NCI-H345 treated with DMSO at 0.1 percent for 48 hours (cell line): ENCODE measurements around the gene ZNF280C.
"Not testable (repeated sequence)": the region's sequence is repeated elsewhere in the genome, so short reads cannot be mapped to it uniquely, and the experiment has no call there.

Experiments
- DNase-seq: peaks from one replicate; lab custom pipeline; 2025; ENCODE audit not compliant: unreplicated experiment; lab: John Stamatoyannopoulos, UW

Gene ZNF280C

DNA sequence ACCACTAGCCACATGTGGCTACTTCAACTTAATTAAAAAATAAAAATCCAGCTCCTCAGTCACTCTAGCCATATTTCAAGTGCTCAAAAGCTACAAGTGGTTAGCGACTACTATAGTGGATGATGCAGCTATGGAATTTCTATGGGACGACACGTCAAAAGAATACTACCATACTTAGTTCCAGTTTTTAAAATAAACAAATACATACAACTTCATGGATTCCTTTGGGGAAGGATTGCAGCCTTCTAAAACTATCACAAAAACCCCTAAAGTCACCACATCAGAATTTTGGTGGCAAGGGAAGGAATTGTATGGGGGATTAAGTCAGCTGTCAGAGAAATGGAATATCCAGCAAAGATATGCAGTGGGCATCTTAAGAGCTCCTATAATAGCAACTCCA, 6.5 kb downstream of the ZNF280C start:
- no peak for DNase-seq

DNA sequence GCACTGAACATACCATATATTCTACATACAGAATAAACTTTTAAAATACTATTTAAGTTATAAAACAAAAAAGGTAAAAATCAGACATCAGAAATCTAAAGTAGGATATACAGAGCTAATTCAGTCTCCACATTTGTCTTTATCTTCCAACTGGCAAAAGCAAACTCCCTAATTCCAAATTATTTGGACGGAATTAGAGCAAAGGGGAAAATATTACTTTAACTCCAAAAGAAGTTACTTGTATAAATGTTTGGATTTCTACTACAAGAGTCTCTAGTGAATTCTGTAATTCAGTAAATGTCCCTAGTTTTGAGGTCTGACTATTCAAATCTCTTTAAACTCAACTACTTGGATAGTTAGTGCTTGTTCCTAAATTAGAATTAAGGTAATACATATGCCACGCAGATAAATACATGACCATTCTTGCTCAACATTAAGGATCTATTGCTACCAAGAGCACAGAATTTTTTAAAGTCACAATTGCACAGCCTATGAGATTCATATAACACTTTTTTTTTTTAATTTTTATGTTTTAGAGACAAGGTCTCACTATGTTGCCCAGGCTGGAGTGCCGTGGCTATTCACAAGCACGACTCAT, 7.3 kb downstream of the ZNF280C start:
- no peak for DNase-seq

DNA sequence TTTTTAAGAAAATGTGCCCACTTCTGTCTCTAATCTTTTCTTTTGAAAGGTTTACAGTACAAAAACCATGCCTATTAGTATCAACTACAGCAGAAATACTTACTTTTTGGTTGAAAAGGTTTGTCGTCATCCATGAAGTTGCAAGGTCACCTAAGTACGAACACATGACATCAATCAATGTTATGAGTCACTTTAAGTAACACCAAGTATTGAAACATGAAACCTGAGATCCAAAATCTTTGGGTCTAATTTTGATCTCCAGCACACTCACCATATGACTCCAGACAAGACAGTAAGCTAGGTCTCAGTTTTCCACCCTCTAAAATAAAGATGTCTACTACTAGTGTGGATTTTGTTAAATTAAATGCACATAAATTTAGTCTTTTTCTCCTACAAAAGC, 8.4 kb downstream of the ZNF280C start:
- DNase-seq = no peak

DNA sequence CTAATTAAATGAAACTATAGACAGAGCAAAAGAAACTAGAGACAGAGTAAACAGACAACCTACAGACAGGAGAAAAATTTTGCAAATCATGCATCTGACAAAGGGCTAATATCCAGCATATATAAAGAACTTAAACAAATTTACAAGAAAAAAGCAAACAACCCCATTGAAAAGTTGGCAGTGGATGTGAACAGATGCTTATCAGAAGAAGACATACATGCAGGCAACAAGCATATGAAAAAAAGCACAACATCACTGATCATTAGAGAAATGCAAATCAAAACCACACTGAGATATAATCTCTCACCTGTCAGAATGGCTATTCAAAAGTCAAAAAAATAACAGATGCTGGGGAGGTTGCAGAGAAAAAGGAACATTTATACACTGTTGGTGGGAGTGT, 14.8 kb downstream of the ZNF280C start:
- no peak for DNase-seq

DNA sequence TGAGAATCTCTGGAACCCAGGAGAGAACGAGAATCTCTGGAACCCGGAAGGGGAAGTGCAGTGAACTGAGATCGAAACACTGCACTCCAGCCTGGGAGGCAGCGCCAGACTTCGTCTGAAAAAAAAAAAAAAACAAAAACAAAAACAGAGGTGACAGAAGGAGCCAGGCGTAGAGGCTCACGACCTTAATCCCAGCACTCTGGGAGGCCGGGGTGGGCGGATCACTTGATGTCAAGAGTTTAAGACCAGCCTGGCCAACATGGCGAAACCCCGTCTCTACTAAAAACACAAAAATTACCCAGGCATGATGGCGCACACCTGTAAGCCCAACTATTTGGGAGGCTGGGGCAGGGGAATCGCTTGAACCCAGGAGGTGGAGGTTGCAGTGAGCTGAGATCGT, 17.0 kb downstream of the ZNF280C start:
- DNase-seq = no peak

DNA sequence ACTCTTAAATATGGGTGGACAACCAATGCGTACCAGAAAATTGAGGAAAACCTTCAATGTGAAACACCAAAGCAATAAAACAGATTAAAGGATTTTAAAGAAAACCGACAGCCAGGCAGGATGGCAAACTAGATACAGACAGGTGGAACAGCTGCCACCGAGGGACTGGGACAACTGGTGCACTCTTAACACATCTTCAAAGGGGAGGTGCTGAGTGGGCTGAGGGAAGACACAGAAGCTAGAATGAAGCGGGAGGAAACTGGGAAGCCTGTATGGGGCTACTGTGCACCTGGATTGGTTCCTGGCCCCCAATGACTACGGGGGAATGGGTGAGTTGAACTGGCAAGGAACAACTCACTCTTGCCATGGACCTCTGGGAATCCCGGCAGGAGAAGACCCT, 20.7 kb downstream of the ZNF280C start:
- no peak for DNase-seq

DNA sequence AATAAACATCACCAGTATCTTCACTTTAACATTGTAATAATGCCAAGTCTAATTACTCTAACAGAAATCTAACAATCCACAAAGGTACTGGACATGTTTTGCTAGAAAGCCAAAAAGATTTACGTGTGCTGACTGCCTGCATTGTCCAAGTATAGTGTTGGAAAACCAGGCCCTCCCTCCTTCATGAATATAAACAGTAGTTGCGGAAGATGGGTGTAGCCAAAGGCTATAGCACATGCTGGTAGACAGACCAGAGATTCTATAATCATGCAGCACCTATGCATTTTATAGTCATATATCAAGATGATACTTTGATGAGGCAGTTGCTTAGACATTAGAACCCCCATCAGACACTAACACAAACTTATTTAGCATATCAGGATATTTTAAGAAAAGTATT, 22.6 kb downstream of the ZNF280C start:
- DNase-seq = no peak

DNA sequence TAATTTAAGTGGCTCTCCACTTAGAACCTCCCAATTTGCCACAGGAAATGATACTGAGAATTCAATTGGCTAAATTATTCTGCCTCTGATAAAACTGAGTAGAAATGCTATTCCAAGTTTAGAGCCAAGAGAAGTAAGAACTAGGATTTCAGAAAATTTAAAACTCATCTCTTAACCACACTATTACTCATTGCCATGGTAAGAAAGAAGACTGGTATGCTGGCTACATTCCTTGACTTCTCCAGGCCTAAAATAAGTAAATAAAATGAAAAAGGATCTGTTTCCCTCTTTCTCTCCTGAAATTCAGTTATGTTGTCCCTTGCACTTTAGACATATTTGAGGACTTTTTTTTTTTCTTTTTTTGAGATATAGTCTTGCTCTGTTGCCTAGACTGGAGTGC, 23.3 kb downstream of the ZNF280C start:
- no peak for DNase-seq

DNA sequence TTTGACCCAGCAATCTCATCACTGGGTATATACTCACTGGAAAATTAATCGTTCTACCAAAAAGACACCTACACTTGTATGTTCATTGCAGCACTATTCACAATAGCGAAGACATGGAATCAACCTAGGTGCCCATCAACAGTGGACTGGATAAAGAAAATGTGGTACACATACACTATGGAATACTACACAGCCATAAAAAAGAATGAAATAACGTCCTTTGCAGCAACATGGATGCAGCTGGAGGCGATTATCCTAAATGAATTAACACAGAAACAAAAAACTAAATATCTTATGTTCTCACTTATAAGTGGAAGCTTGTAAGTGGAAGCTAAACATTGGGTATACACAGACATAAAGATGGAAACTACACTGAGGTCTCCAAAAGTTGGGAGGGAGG, 37.5 kb downstream of the ZNF280C start:
- not testable (repeated sequence) for DNase-seq

DNA sequence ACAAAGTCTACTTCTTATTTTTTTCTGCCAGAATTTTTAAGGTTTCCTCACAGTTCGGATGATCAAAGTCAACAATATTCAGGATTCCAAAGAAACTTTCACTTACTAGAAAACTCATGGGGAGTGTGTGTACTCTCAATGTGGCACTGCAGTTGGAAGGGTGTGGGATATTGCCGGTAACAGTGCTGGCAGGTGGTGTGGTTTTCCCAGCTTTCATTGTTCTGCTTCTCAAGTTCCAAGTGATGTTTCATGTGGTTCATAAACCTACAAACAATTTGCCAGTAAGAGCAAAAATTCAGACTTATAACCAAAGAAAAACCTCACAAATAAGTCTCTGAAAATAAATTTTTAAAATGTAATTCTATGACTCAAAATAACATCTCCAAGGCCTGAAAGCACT, 39.8 kb downstream of the ZNF280C start:
- no peak for DNase-seq

DNA sequence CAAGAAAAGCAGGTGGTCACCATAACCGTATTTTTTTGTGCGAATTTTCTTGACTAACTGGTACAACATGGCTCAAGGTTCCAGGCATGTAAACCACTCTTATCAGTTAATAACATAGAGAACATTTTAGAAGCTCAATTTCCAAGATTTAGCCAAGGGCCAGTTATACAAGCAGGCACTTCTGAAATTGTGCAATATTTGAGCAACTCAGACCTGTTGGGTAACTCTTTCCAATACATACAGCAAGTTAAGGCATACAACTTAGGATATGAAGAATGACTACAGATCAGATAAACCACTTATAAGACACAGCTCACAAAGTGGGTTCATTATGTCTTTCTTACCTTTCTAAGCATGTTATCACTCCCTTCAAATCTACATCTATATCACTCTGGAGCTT, 43.9 kb downstream of the ZNF280C start:
- no peak for DNase-seq

DNA sequence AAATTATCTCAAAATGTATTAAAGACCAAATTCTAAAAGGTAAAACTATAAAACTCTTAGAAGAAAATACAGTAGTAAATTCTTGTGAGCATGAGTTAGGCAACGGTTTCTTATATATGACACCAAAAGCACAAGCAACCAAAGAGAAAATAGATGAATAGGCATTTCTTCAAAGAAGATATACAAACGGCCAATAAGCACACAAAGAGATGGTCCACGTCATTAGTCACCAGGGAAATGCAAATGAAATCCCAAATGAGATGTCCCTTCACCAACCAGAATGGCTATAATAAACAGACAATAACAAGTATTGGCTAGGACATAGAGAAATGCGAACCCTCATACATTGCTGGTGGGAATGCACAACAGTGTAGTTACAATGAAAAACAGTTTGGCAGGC, 52.4 kb downstream of the ZNF280C start:
- DNase-seq = no peak

DNA sequence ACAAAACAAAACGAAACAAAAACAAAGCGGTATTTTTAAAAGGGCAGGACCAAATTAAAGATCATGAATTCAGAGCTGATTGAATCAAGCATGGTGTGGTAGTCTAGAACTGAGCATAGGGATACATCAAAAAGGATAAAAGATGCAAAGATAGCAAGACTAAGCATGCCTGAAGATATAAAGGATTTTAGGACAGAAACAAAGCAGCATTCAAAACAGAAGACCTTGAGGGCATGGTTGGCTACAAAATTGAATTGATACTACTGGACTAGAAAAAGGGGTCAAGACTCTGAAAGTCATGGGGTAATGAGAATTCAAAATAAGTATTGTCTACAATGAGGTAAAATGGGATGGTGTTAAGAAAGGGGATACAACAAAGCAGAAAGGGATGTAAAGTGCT, 55.3 kb downstream of the ZNF280C start:
- no peak for DNase-seq

DNA sequence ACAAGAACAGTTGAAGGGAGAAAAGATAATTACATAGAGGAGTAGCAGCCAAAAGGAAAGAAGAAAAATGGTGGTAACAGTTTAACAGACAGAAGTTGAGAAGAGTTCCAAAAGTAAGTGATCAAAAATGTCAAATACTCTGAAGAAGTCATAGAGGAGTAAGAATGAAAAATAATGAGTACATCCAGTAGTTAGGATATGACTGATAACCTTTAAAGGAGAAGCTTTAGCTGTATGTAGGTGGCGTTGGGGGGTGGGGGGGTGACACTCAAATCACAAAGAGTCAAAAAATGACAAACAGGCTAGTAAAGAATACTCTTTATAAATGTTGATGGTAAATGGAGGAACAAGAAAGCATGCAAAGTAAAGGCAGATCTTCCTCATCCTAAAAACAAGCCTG, 56.3 kb downstream of the ZNF280C start:
- no peak for DNase-seq

DNA sequence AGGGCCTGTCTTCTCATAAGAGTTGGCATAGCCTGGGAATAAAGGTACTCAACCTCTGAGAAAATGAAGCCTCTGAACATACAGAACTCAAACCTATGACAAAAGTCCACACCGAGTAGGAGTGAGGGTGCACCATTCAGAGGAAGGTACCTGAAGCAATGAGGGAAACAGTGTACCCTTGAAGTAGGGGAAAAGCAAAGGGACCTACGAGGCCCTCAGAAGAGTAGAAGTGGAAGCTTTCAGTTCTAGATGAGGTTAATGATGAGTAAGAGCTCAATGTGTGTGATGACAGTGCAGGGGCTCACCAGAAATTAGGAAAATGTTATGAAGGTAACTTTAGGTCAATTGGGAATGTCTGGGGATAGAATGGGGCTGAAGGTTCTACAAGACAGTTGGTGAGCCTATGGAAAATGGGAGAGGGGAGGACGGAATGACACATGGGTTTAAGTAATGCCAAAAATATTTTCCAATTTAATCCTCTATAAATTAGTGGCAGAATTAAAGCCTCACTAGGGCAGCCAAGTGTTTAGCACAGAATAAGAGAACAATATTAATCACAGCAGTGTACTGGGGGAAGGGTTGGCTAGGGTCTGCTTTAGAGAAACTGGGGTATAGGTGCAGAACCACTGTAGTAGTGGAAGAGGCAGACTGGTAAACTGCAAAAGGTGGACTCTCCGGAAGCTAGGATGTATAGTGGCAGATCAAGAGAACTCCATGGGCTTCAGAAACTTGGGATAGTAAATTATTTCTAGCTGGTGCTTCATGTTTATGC, 57.1 kb downstream of the ZNF280C start:
- no peak for DNase-seq

DNA sequence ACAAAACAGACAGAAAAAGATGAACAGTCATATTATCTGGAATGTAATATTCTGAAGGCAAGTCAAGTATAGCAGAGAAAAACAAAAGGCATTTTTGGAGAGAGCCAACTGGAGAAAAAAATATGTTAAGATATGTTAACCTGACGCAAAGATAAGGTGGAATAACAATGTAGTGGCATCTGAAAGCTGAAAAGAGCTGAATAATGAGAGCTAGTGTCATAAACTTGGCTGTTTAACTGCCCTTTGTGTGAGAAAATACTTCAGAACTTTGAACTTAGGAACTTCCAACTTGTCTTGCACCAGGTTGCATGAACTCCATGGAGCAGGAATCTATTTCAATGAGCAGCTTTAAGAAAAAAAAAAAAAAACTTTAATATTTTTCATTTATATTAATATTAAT, 64.1 kb downstream of the ZNF280C start:
- DNase-seq = no peak

DNA sequence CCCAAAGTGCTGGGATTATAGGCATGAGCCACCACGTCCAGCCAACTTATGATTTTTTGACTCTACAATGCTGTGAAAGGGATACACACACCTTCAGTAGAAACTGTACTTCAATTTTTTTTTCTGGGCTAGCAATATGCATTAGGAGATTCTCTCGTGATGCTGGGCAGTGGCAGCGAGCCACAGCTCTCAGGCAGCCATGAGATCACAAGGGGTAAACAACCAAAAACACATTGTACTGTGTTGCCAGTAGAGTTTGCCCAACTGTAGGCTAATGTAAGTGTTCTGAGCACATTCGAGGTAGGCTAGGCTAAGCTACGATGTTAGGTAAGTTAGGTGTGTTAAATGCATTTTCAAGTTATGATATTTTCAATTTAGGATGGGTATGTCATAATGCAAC, 71.2 kb downstream of the ZNF280C start:
- DNase-seq = no peak

DNA sequence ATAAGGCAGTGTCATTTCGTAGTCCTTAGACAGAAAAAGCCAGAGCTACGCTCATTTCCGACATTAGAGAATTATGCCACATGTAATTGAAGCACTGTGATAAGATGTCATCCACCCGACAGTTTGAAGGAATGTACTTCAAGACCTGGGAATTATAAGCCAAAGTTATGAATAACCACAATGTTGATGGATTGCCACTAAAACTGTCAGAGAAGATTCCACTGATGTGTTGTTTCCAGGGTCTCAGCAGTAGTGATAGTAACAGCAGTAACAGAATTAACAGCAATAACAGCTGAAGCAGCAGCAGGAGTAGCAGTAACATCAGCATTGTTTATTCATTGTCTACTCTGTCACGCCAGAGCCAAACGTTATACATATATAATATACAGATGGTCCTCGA, 72.2 kb downstream of the ZNF280C start:
- no peak for DNase-seq

DNA sequence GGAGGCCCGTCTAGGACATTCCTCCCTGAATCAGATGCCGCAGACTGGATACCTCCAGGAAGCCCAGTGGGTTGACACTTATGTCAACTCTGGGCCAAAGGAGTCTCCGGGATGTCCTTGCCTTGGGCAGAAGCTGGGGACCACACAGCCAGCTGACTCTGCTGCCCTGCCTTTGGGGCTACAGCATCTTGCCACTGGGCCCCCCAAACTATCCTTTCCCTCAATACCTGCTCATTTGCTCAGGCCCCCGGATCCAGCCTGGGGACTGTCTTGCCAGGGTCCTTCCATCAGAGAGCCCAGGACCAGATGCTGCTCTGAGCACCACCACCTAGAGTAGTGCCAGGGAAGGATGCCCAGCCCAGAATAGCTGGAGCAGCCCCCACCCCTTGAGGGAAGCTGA, 77.9 kb downstream of the ZNF280C start:
- no peak for DNase-seq

DNA sequence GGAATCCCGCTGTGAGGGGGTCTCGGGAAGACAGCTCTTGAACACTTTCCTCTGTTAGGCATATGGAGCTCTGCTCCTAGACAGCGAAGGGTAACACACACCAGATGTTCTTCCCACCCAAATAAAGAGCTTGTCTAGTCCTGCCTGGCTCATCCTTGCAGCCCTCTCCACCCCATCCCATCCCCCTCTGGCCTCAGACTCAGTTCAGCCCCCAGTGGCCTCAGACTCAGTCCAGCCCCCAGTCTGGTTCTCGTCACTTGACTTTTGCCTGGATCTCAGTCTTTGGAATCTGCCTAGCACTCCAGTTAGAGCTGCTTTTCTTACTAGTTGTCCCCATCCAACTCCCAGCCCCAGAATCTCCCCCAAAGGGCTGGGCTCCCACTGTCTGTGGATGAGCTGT, 82.0 kb downstream of the ZNF280C start:
- no peak for DNase-seq

DNA sequence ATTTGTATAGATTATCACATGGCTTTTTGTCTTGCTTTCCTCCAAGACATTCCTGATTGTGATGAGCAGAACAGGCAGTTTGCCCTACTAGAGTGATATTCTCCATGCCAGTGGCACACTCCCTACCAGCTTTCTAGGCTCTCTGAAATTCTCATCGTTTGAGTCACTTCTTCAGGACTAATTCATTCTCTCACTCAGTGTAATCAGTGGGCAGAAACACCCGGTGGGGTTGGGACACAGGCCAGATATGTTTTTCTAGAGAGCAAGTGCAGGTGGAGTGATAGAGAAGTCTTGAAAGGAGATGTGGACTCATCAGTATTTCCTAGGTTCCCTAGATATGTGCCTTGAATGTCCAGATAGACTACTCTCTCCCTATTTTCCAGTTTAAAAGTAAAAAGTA, 83.8 kb downstream of the ZNF280C start:
- DNase-seq = no peak

DNA sequence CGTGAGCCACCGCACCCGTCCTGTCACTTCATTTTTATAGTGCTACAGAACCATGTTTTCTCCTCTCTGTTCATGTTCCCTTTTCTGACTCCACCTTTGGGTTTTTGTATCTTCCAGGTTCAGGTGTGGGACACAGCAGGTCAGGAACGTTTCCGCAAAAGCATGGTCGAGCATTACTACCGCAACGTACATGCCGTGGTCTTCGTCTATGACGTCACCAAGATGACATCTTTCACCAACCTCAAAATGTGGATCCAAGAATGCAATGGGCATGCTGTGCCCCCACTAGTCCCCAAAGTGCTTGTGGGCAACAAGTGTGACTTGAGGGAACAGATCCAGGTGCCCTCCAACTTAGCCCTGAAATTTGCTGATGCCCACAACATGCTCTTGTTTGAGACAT, 84.5 kb downstream of the ZNF280C start:
- no peak for DNase-seq

DNA sequence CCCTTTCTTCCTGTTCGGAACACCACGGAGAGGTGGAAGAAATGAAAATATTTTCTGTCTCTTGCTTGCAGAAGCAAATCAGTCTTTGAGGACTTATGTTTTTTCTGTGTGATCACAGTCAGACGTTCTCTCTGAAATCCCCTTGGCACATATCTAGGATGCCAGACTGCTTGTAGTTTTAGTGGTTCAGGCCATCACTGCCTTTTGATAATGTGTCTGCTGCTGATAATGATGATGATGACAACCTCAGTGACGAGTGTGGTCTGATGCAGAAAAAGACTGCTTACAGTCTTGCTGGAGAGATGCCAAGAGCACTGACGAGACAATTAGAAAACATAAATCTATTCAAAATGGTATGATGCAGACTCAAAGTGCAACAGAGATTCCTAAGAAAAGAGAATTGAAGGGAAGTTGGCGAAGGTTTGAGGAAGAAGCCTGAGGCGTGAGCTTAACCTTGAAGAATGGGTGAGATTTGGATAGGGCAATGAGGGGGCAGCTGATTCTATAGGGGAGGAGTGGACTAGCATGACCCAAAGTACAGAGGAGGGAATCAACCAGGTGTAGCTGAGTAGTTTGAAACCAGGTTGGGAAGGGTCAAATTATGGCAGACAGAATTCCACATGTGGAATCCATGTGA, 89.0 kb downstream of the ZNF280C start:
- DNase-seq = no peak
